ENCODE measurements around the gene ZNF568.

The ZNF568 gene

GRCh38 chr19:36891768-36892357 is 24.3 kb upstream of the ZNF568 start:
- H3K36me3 ChIP-seq (ENCODE audit: control insufficient read depth in 2 of 2, insufficient read depth in 1 of 2, low read length in 2 of 2): peaks cover 65 to 72% of the 10 kb centered on the region in 2 experiments
- H3K9me3 ChIP-seq (ENCODE audit: control insufficient read depth, insufficient read depth, low read depth, low read length): peaks cover 69% of the 10 kb centered on the region
- no peak overlapping the region for H3K4me3 ChIP-seq (ENCODE audit: low read depth, low read length)
- no peak for TF ChIP-seq ZBTB11 (tag by site-specific recombination; conservative IDR thresholded peaks at IDR 0.05; ENCODE audit: low read depth)
- TF ChIP-seq ZNF837 (tag by site-specific recombination; IDR thresholded peaks at IDR 0.05): no peak
- peak; percentile 100 for TF ChIP-seq SETDB1 (IDR thresholded peaks at IDR 0.05; ENCODE audit: insufficient read length, low read length)
- 0 out of 2 replicates have a peak, but pooled peaks have one; percentile 27 for TF ChIP-seq ZNF518A (tag by site-specific recombination; conservative IDR thresholded peaks at IDR 0.05; ENCODE audit: low read depth)
- TF ChIP-seq ZNF610 (tag by site-specific recombination; IDR thresholded peaks at IDR 0.05; ENCODE audit: borderline replicate concordance): peak; percentile 50; the same call in 1 of the 2 replicates
- peak; percentile 99 for TF ChIP-seq ZNF274 (IDR thresholded peaks at IDR 0.05; ENCODE audit: low read length)
- peak; percentile 100 for TF ChIP-seq ZNF274 (tag by site-specific recombination; IDR thresholded peaks at IDR 0.05; ENCODE audit: borderline replicate concordance)
- peak; percentile 58; the same call in 1 of the 2 replicates for TF ChIP-seq ZNF350 (tag by site-specific recombination; IDR thresholded peaks at IDR 0.05)
- TF ChIP-seq ZNF510 (tag by site-specific recombination; IDR thresholded peaks at IDR 0.05; ENCODE audit: insufficient replicate concordance): peak; percentile 31
- peak; percentile 15; the same call in 1 of the 2 replicates for TF ChIP-seq ZNF549 (tag by site-specific recombination; IDR thresholded peaks at IDR 0.05)
- peak; percentile 100 for TF ChIP-seq TRIM28 (IDR thresholded peaks at IDR 0.05; ENCODE audit: borderline replicate concordance, low read length)
- TF ChIP-seq ZNF626 (tag by site-specific recombination; IDR thresholded peaks at IDR 0.05): 0 out of 2 replicates have a peak, but pooled peaks have one; percentile 47
- ChIA-PET CTCF (no interaction called here), POLR2A (no interaction called here)
- H3K27ac ChIP-seq (ENCODE audit: extremely low read depth, low read depth, low read length): no peak overlapping the region
- no peaks in the 10 kb centered on the region for H3K4me1 ChIP-seq (ENCODE audit: control insufficient read depth, insufficient read depth, low read length)

- Histone ChIP-seq H3K27ac (ENCODE audit: extremely low read depth, low read depth, low read length) (no peak overlapping the region), H3K9me3 (ENCODE audit: control insufficient read depth, insufficient read depth, low read depth, low read length) (peaks cover 77% of the 10 kb centered on the region), H3K4me3 (ENCODE audit: low read depth, low read length) (no peak overlapping the region), H3K4me1 (ENCODE audit: control insufficient read depth, insufficient read depth, low read length) (no peaks in the 10 kb centered on the region), H3K36me3 (ENCODE audit: control insufficient read depth in 2 of 2, insufficient read depth in 1 of 2, low read length in 2 of 2) (peaks cover 90 to 97% of the 10 kb centered on the region in 2 experiments)
- CTCF ChIA-PET: interaction anchor here (0.6 to 0.7 kb wide), 3 partner anchors 24 to 277 kb away, joined by 3 to 6 read pairs (median 4); no protein-coding TSS in a partner anchor
- POLR2A ChIA-PET: no interaction called here
- TF ChIP-seq KLF17 (tag by site-specific recombination; IDR thresholded peaks at IDR 0.05) (no peak), ZNF510 (tag by site-specific recombination; IDR thresholded peaks at IDR 0.05; ENCODE audit: insufficient replicate concordance) (no peak), ZNF529 (tag by site-specific recombination; IDR thresholded peaks at IDR 0.05; ENCODE audit: insufficient replicate concordance) (peak; percentile 42), ZNF670 (tag by site-specific recombination; IDR thresholded peaks at IDR 0.05; ENCODE audit: low read depth) (no peak), SALL2 (tag by site-specific recombination; IDR thresholded peaks at IDR 0.05; ENCODE audit: borderline replicate concordance) (no peak), INSM2 (tag by site-specific recombination; IDR thresholded peaks at IDR 0.05) (no peak), ZNF174 (tag by site-specific recombination; IDR thresholded peaks at IDR 0.05) (no peak), ZBTB21 (tag by site-specific recombination; IDR thresholded peaks at IDR 0.05) (no peak), ZNF580 (tag by site-specific recombination; IDR thresholded peaks at IDR 0.05) (no peak), ZNF140 (tag by site-specific recombination; IDR thresholded peaks at IDR 0.05) (no peak)
Observed at GRCh38 chr19:36894849-36895383, 21.2 kb upstream of the ZNF568 start.

Measured in HEK293 (cell line).